Caco-2 (cell line): Measurements from ENCODE around the gene TOPBP1. TPM values are rescaled to one million over a fixed set of nuclear protein-coding genes. Genes with fewer than 3 reads are reported as not detected.

Source experiments
- BruUV-seq: library from RNA; stranded (reverse); fragments of 400-500 nt; replicated peaks from 2 replicates; lab custom pipeline; 2021; lab: Mats Ljungman, UMichigan
- CTCF ChIA-PET: fragments of 300-600 bp; sonication (Branson Sonifier 250); formaldehyde crosslinking; loops from one replicate; lab custom pipeline; 2022; ENCODE audit warnings: antibody characterized with exemption; lab: Charles Lee
- POLR2A ChIA-PET: fragments of 300-600 bp; sonication (Branson Sonifier 250); formaldehyde crosslinking; loops from one replicate; lab custom pipeline; 2022; ENCODE audit warnings: antibody characterized with exemption; lab: Charles Lee
- DNase-seq, 2 experiments: peaks; one replicate each; pipeline versions ENCODE4 v3.0.0 to v3.0.0-alpha.2; 2020 to 2022
- H3K27me3 ChIP-seq: replicated peaks from 2 replicates; pipeline ENCODE4 v1.6.0; 2011; ENCODE audit warnings: low read length; ENCODE audit not compliant: control insufficient read depth, insufficient read depth
- H3K36me3 ChIP-seq: 2 replicates; pipeline ENCODE4 v1.5.1; 2011; ENCODE audit warnings: low read length; ENCODE audit not compliant: control insufficient read depth, insufficient read depth
- H3K4me1 ChIP-seq: fragments of 250-450 bp; sonication (Bioruptor Pico); 2 replicates; pipeline ENCODE4 v1.5.1; 2020; ENCODE audit warnings: mild to moderate bottlenecking
- H3K4me3 ChIP-seq: 2 replicates; pipeline ENCODE4 v1.5.1; 2011; ENCODE audit warnings: low read depth, mild to moderate bottlenecking, control low read depth, low read length
- H3K9me3 ChIP-seq: fragments of 250-450 bp; sonication (Bioruptor Pico); 2 replicates; pipeline ENCODE4 v1.5.1; 2020; ENCODE audit warnings: mild to moderate bottlenecking, moderate library complexity
- H3K27ac Mint-ChIP-seq: one replicate; pipeline ENCODE4 v1.8.0; 2022; ENCODE audit warnings: mixed read lengths; ENCODE audit not compliant: unreplicated experiment
- H3K27me3 Mint-ChIP-seq: one replicate; pipeline ENCODE4 v1.8.0; 2022; ENCODE audit warnings: mixed read lengths; ENCODE audit not compliant: insufficient read depth, unreplicated experiment
- H3K36me3 Mint-ChIP-seq: one replicate; pipeline ENCODE4 v1.8.0; 2022; ENCODE audit warnings: mild to moderate bottlenecking, mixed read lengths; ENCODE audit not compliant: insufficient read depth, unreplicated experiment
- H3K4me1 Mint-ChIP-seq: one replicate; pipeline ENCODE4 v1.8.0; 2022; ENCODE audit warnings: low read depth, mixed read lengths; ENCODE audit not compliant: unreplicated experiment
- H3K4me3 Mint-ChIP-seq: one replicate; pipeline ENCODE4 v1.8.0; 2022; ENCODE audit warnings: mild to moderate bottlenecking, moderate library complexity, mixed read lengths; ENCODE audit not compliant: unreplicated experiment
- H3K9me3 Mint-ChIP-seq: one replicate; pipeline ENCODE4 v1.8.0; 2022; ENCODE audit warnings: mixed read lengths; ENCODE audit not compliant: unreplicated experiment
- intact Hi-C: fragments of 100-400 bp; cut with micrococcal nuclease; formaldehyde crosslinking; loops from one replicate; pipeline ENCODE4 v1.10.0; 2022; ENCODE audit not compliant: unreplicated experiment
- total RNA-seq: library from RNA; stranded (reverse); gene quantifications from 2 replicates; pipeline ENCODE4 v1.2.3, GENCODE V29; 2022
- TF ChIP-seq, protein P1 (sequence below), 2 experiments: fragments of 200-600 bp in 1 of 2; IDR thresholded peaks; 1 replicate in 1 of 2; 2 replicates in 1 of 2; pipeline versions ENCODE4 v1.5.1 to v1.8.0; 2011 to 2022; ENCODE audit warnings: antibody characterized with exemption in 1 of 2, control low read depth in 1 of 2, inconsistent platforms in 1 of 2, low read depth in 1 of 2, low read length in 1 of 2, mild to moderate bottlenecking in 1 of 2, moderate library complexity in 1 of 2; ENCODE audit not compliant: insufficient read depth in 1 of 2, severe bottlenecking in 1 of 2, unreplicated experiment in 1 of 2

The TOPBP1 gene
- total RNA-seq, 1 experiment from 2014 or later: 57.1 TPM

GRCh38 chr3:133709139-133709750, 47.5 kb upstream of the TOPBP1 start:
- intact Hi-C loops: no loop called here
- no peak overlapping the region for H3K4me3 Mint-ChIP-seq
- H3K4me3 ChIP-seq: no peak overlapping the region
- ChIA-PET CTCF (interaction anchor here (0.7 kb wide), 1 partner anchor 109 kb away, joined by 4 read pairs; no protein-coding TSS in a partner anchor), POLR2A (no interaction called here)
- H3K27ac Mint-ChIP-seq: no peak overlapping the region
- H3K4me1 ChIP-seq: no peaks in the 10 kb centered on the region
- DNase-seq: no peak
- TF ChIP-seq, protein P1, sequence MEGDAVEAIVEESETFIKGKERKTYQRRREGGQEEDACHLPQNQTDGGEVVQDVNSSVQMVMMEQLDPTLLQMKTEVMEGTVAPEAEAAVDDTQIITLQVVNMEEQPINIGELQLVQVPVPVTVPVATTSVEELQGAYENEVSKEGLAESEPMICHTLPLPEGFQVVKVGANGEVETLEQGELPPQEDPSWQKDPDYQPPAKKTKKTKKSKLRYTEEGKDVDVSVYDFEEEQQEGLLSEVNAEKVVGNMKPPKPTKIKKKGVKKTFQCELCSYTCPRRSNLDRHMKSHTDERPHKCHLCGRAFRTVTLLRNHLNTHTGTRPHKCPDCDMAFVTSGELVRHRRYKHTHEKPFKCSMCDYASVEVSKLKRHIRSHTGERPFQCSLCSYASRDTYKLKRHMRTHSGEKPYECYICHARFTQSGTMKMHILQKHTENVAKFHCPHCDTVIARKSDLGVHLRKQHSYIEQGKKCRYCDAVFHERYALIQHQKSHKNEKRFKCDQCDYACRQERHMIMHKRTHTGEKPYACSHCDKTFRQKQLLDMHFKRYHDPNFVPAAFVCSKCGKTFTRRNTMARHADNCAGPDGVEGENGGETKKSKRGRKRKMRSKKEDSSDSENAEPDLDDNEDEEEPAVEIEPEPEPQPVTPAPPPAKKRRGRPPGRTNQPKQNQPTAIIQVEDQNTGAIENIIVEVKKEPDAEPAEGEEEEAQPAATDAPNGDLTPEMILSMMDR (IDR thresholded peaks at IDR 0.05; ENCODE audit: insufficient read depth in 1 of 2, low read depth in 1 of 2, low read length in 1 of 2, severe bottlenecking in 1 of 2, unreplicated experiment in 1 of 2): no peak
- no peaks in the 10 kb centered on the region for H3K9me3 Mint-ChIP-seq
- peaks cover under 1% of the 10 kb centered on the region for H3K27me3 Mint-ChIP-seq
- no peaks in the 10 kb centered on the region; the same call in 1 of the 2 replicates for H3K36me3 ChIP-seq
- no peaks in the 10 kb centered on the region for H3K27me3 ChIP-seq
- H3K9me3 ChIP-seq: no peaks in the 10 kb centered on the region
- peaks cover 19% of the 10 kb centered on the region for H3K4me1 Mint-ChIP-seq
- no TSS peak for BruUV-seq
- no peaks in the 10 kb centered on the region for H3K36me3 Mint-ChIP-seq

DNA sequence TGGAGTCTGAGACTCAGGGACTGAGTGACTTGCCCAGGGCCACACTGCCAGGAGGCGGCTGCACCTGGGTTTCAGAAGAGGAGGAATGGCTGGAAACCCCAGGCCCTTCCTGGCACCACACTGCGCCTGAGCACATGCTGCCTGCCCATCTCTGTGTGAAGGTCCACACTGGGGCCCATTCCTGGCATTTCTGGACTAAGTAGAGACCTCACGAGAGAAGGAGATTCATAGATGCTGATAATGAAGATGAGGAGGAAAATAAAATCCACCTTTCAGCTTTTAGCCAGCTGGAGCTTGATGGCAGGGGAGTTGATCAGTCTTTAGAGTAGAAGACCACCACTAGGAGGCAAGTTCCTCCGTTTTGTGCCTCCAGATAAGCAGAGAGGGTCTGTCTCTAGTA, 44.3 kb upstream of the TOPBP1 start:
- H3K9me3 Mint-ChIP-seq: no peaks in the 10 kb centered on the region
- ChIA-PET CTCF (no interaction called here), POLR2A (no interaction called here)
- H3K36me3 Mint-ChIP-seq: no peaks in the 10 kb centered on the region
- intact Hi-C loops: no loop called here
- BruUV-seq: no TSS peak
- Histone ChIP-seq H3K4me1 (no peaks in the 10 kb centered on the region), H3K36me3 (no peaks in the 10 kb centered on the region), H3K4me3 (no peak overlapping the region), H3K9me3 (no peaks in the 10 kb centered on the region; the same call in 1 of the 2 replicates), H3K27me3 (no peaks in the 10 kb centered on the region)
- H3K4me1 Mint-ChIP-seq: peaks cover 10% of the 10 kb centered on the region
- no peak for DNase-seq
- no peak overlapping the region for H3K27ac Mint-ChIP-seq
- TF ChIP-seq, protein P1 (IDR thresholded peaks at IDR 0.05; ENCODE audit: insufficient read depth in 1 of 2, low read depth in 1 of 2, low read length in 1 of 2, severe bottlenecking in 1 of 2, unreplicated experiment in 1 of 2): no peak
- no peak overlapping the region for H3K4me3 Mint-ChIP-seq
- peaks cover 2% of the 10 kb centered on the region for H3K27me3 Mint-ChIP-seq

DNA sequence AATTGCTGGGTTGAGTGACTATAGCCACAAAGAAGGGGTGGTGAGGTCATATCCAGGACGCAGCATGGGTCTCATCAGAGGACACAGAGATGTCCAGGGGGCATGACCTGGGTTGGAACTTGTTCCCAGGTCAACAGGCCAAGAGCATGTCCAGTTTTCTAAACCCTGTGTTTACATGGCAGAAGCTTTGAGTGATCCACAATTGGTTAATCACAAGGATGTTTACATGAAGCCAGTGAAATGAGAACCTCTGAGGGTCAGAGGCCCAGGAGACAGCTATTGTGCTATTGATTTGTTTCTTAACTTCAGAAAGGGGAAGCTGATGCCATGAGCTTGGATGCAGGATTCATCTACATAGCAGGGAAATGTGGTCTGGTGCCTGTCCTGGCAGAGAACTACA, 42.2 kb upstream of the TOPBP1 start:
- no peaks in the 10 kb centered on the region for H3K9me3 Mint-ChIP-seq
- Histone ChIP-seq H3K27me3 (no peaks in the 10 kb centered on the region), H3K4me1 (no peaks in the 10 kb centered on the region), H3K9me3 (no peaks in the 10 kb centered on the region; the same call in 1 of the 2 replicates), H3K4me3 (no peak overlapping the region), H3K36me3 (no peaks in the 10 kb centered on the region)
- POLR2A ChIA-PET: no interaction called here
- no peak for DNase-seq
- TF ChIP-seq, protein P1 (IDR thresholded peaks at IDR 0.05; ENCODE audit: insufficient read depth in 1 of 2, low read depth in 1 of 2, low read length in 1 of 2, severe bottlenecking in 1 of 2, unreplicated experiment in 1 of 2): no peak
- no peak overlapping the region for H3K27ac Mint-ChIP-seq
- CTCF ChIA-PET: no interaction called here
- no TSS peak for BruUV-seq
- H3K36me3 Mint-ChIP-seq: no peaks in the 10 kb centered on the region
- no peaks in the 10 kb centered on the region for H3K4me1 Mint-ChIP-seq
- H3K27me3 Mint-ChIP-seq: peaks cover 2% of the 10 kb centered on the region
- intact Hi-C loops: no loop called here
- no peak overlapping the region for H3K4me3 Mint-ChIP-seq
